Esophagus muscularis mucosa (tissue), 4 donors: ENCODE measurements around the gene TREML1. TPM values are rescaled to one million over a fixed set of nuclear protein-coding genes. Genes with fewer than 3 reads are reported as not detected.

ENCODE experiments used
- DNase-seq: peaks from one replicate; pipeline ENCODE4 v3.0.0-alpha.2; 2017; ENCODE audit errors: extremely low spot score
- H3K27ac ChIP-seq, 4 donors: fragments of 200-600 bp; sonication (generic); replicated peaks in 1 of 4; 1 replicate in 3 of 4; 2 replicates in 1 of 4; pipeline ENCODE4 v1.5.1; 2016 to 2019; ENCODE audit warnings: mild to moderate bottlenecking in 1 of 4
- H3K27me3 ChIP-seq, 4 donors: fragments of 200-600 bp; sonication (generic); one replicate each; pipeline versions ENCODE4 v1.5.1 to v1.6.0; 2016 to 2019
- H3K36me3 ChIP-seq, 4 donors: fragments of 200-600 bp; sonication (generic); one replicate each; pipeline ENCODE4 v1.5.1; 2016 to 2019
- H3K4me1 ChIP-seq, 4 donors: fragments of 200-600 bp; sonication (generic); one replicate each; pipeline ENCODE4 v1.5.1; 2016 to 2019
- H3K4me3 ChIP-seq, 4 donors: fragments of 200-600 bp; sonication (generic); 1 replicate in 2 of 4; 2 replicates in 2 of 4; pipeline ENCODE4 v1.5.1; 2016 to 2019; ENCODE audit warnings: mild to moderate bottlenecking in 4 of 4, moderate library complexity in 1 of 4
- H3K9me3 ChIP-seq, 4 donors: fragments of 200-600 bp; sonication (generic); 1 replicate in 3 of 4; 2 replicates in 1 of 4; pipeline ENCODE4 v1.5.1; 2016 to 2019
- CTCF ChIP-seq, 3 experiments: fragments of 200-600 bp in 2 of 3; fragments of 450-650 bp in 1 of 3; sonication (generic) in 2 of 3; IDR thresholded peaks; one replicate each; pipeline ENCODE4 v1.5.1; 2017 to 2019; ENCODE audit warnings: antibody characterized with exemption in 3 of 3, mild to moderate bottlenecking in 2 of 3, moderate library complexity in 1 of 3
- EP300 ChIP-seq: sonication (generic); formaldehyde crosslinking; IDR thresholded peaks from one replicate; pipeline ENCODE4 v1.6.1; 2017; ENCODE audit warnings: antibody characterized with exemption
- POLR2A ChIP-seq: fragments of 450-650 bp; IDR thresholded peaks from one replicate; pipeline ENCODE4 v1.6.1; 2017; ENCODE audit warnings: antibody characterized with exemption, moderate library complexity, mild to moderate bottlenecking, low read depth
- POLR2AphosphoS5 ChIP-seq, 2 donors: sonication (generic); formaldehyde crosslinking; IDR thresholded peaks; one replicate each; pipeline ENCODE4 v1.6.1; 2017; ENCODE audit warnings: antibody characterized with exemption in 2 of 2
- WGBS: methylation state at CpG from one replicate; pipeline ENCODE4 v1.1.5; 2018; 5-methylcytosine and 5-hydroxymethylcytosine counted together
- intact Hi-C: fragments of 100-400 bp; cut with DNase I; formaldehyde crosslinking; loops from one replicate; pipeline ENCODE4 v1.15.1; 2023
- total RNA-seq, 4 donors: library from RNA; depleted of rRNA; stranded (reverse); fragments of >200 nt; gene quantifications; one replicate each; pipeline versions ENCODE4 v1.1.0 to v1.2.1, GENCODE V29; 2016

Gene TREML1
- total RNA-seq, 4 donors from 2014 or later: 0.32 TPM; not detected in 3

GRCh38 chr6:41199552-41200246 lies 45.6 kb upstream of the TREML1 start:
- peaks cover 0 to 17% (median 0%) of the 10 kb centered on the region in 4 donors for H3K27me3 ChIP-seq
- no peak overlapping the region for H3K27ac ChIP-seq
- no peaks in the 10 kb centered on the region for H3K36me3 ChIP-seq
- H3K9me3 ChIP-seq: no peaks in the 10 kb centered on the region
- intact Hi-C loops: no loop called here
- DNase-seq: peak; percentile 89
- 80% methylated on average over 1 of the region's 1 CpG for WGBS
- no peak overlapping the region for H3K4me3 ChIP-seq
- H3K4me1 ChIP-seq: peaks cover 0 to 6% (median 0%) of the 10 kb centered on the region in 4 donors
- TF ChIP-seq CTCF (IDR thresholded peaks at IDR 0.05) (no peak), POLR2A (no peak), POLR2AphosphoS5 (IDR thresholded peaks at IDR 0.05) (no peak), EP300 (no peak)

- Histone ChIP-seq H3K9me3 (no peaks in the 10 kb centered on the region), H3K27me3 (peaks cover 0 to 30% (median 0%) of the 10 kb centered on the region in 4 donors), H3K36me3 (no peaks in the 10 kb centered on the region), H3K4me3 (no peak overlapping the region), H3K27ac (no peak overlapping the region), H3K4me1 (peaks cover 0 to 6% (median 0%) of the 10 kb centered on the region in 4 donors)
- DNase-seq: peak; percentile 24
- intact Hi-C loops: no loop called here
- 84% methylated on average over 3 of the region's 3 CpGs for WGBS
- TF ChIP-seq POLR2AphosphoS5 (IDR thresholded peaks at IDR 0.05) (no peak), EP300 (no peak), POLR2A (no peak), CTCF (IDR thresholded peaks at IDR 0.05) (no peak)
Measured at GRCh38 chr6:41197234-41197633, 43.1 kb upstream of the TREML1 start.

- no peaks in the 10 kb centered on the region for H3K36me3 ChIP-seq
- no peak overlapping the region for H3K27ac ChIP-seq
- H3K4me1 ChIP-seq: no peaks in the 10 kb centered on the region
- no peak overlapping the region for H3K4me3 ChIP-seq
- 70% methylated on average over 2 of the region's 3 CpGs for WGBS
- intact Hi-C loops: no loop called here
- no peak for TF ChIP-seq POLR2A
- no peak for TF ChIP-seq POLR2AphosphoS5 (IDR thresholded peaks at IDR 0.05)
- TF ChIP-seq EP300: no peak
- no peak for TF ChIP-seq CTCF (IDR thresholded peaks at IDR 0.05)
- H3K9me3 ChIP-seq: peaks cover 0 to 14% (median 9%) of the 10 kb centered on the region in 4 donors
- peak; percentile 89 for DNase-seq
- H3K27me3 ChIP-seq: peaks cover 0 to 44% (median 0%) of the 10 kb centered on the region in 4 donors
Measured at GRCh38 chr6:41194386-41194785, 40.2 kb upstream of the TREML1 start.

- TF ChIP-seq EP300 (no peak), CTCF (IDR thresholded peaks at IDR 0.05) (no peak), POLR2AphosphoS5 (IDR thresholded peaks at IDR 0.05) (no peak)
- Histone ChIP-seq H3K27ac (no peak overlapping the region), H3K4me3 (no peak overlapping the region), H3K27me3 (peaks cover 0 to 44% (median 0%) of the 10 kb centered on the region in 4 donors), H3K4me1 (no peaks in the 10 kb centered on the region), H3K36me3 (no peaks in the 10 kb centered on the region), H3K9me3 (peaks cover 0 to 15% (median 11%) of the 10 kb centered on the region in 4 donors)
- DNase-seq: peak; percentile 72
- WGBS: 66% methylated on average over 5 of the region's 5 CpGs
- intact Hi-C loops: no loop called here
Measured at GRCh38 chr6:41193884-41194283, 39.7 kb upstream of the TREML1 start.
